ENCODE results near the gene KLHDC4.

DNA sequence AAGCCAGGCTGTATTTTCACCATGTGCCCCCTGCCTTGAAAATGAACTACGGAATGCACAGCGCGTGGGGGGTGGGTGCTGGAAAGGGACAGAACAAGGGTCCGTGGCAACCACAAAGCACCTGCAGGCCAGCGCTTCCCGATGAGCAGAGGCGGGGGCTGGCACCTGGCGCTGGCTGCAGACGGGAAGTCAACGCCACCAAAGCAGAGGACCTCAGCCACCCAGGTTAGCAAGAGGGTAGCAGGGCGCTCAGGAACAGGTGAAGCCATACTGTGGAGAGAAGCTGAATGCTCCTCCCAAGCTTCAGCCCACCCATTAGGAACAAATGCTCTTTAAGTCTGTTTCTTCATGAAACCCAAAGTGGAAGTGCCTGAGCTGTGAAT lies 64.7 kb downstream of the KLHDC4 start:
- TF ChIP-seq, protein P1, sequence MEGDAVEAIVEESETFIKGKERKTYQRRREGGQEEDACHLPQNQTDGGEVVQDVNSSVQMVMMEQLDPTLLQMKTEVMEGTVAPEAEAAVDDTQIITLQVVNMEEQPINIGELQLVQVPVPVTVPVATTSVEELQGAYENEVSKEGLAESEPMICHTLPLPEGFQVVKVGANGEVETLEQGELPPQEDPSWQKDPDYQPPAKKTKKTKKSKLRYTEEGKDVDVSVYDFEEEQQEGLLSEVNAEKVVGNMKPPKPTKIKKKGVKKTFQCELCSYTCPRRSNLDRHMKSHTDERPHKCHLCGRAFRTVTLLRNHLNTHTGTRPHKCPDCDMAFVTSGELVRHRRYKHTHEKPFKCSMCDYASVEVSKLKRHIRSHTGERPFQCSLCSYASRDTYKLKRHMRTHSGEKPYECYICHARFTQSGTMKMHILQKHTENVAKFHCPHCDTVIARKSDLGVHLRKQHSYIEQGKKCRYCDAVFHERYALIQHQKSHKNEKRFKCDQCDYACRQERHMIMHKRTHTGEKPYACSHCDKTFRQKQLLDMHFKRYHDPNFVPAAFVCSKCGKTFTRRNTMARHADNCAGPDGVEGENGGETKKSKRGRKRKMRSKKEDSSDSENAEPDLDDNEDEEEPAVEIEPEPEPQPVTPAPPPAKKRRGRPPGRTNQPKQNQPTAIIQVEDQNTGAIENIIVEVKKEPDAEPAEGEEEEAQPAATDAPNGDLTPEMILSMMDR (IDR thresholded peaks at IDR 0.05; ENCODE audit: low read length), result no peak
- no peak for TF ChIP-seq EZH2 (optimal IDR thresholded peaks at IDR 0.05; ENCODE audit: low read depth, low read length)
- no peak for TF ChIP-seq EZH2phosphoT487 (IDR thresholded peaks at IDR 0.05; ENCODE audit: low read length)

All from MM.1S (cell line).